RKO (cell line): Measurements from ENCODE around the gene TRIM67.
"Not testable (repeated sequence)": the region's sequence is repeated elsewhere in the genome, so short reads cannot be mapped to it uniquely, and the experiment has no call there.

ENCODE experiments used
- DNase-seq: peaks from one replicate; pipeline ENCODE4 v3.0.0-alpha.2; 2016; ENCODE audit warnings: low spot score

The TRIM67 gene

GRCh38 chr1:231158141-231158540, 3.7 kb upstream of the TRIM67 start:
- not testable (repeated sequence) for DNase-seq

GRCh38 chr1:231159202-231159962, 2.5 kb upstream of the TRIM67 start:
- DNase-seq, result no peak

GRCh38 chr1:231159963-231160761, 1.7 kb upstream of the TRIM67 start:
- no peak for DNase-seq

- no peak for DNase-seq
Measured at GRCh38 chr1:231160895-231161666, 777 bp upstream of the TRIM67 start.

- no peak for DNase-seq
Measured at GRCh38 chr1:231162297-231162969, 575 bp downstream of the TRIM67 start.

- DNase-seq, result no peak
Measured at GRCh38 chr1:231162970-231163829, 1.3 kb downstream of the TRIM67 start.

- no peak for DNase-seq
Measured at GRCh38 chr1:231163830-231164427, 2.1 kb downstream of the TRIM67 start.

- DNase-seq, result peak; percentile 35
Measured at GRCh38 chr1:231165371-231165770, 3.5 kb downstream of the TRIM67 start.

- no peak for DNase-seq
Measured at GRCh38 chr1:231166398-231166797, 4.5 kb downstream of the TRIM67 start.

- peak; percentile 28 for DNase-seq
Measured at GRCh38 chr1:231170875-231171274, 9.0 kb downstream of the TRIM67 start.

GRCh38 chr1:231171623-231172197, 9.9 kb downstream of the TRIM67 start:
- DNase-seq, result no peak

- no peak for DNase-seq
Measured at GRCh38 chr1:231172411-231172810, 10.6 kb downstream of the TRIM67 start.

- no peak for DNase-seq
Measured at GRCh38 chr1:231176421-231176820, 14.6 kb downstream of the TRIM67 start.

- DNase-seq, result no peak
Measured at GRCh38 chr1:231177226-231177625, 15.4 kb downstream of the TRIM67 start.

- DNase-seq, result no peak
Measured at GRCh38 chr1:231177936-231178335, 16.1 kb downstream of the TRIM67 start.

GRCh38 chr1:231178970-231179369, 17.1 kb downstream of the TRIM67 start:
- DNase-seq, result no peak

- DNase-seq, result no peak
Measured at GRCh38 chr1:231180034-231180433, 18.2 kb downstream of the TRIM67 start.

- DNase-seq, result no peak
Measured at GRCh38 chr1:231181271-231181670, 19.4 kb downstream of the TRIM67 start.

GRCh38 chr1:231182317-231182716, 20.5 kb downstream of the TRIM67 start:
- no peak for DNase-seq
